GM23338 (cell line): Measurements from ENCODE around the gene USP20. TPM values are rescaled to one million over a fixed set of nuclear protein-coding genes. Genes with fewer than 3 reads are reported as not detected.

Experiments
- ATAC-seq: fragments of 200-7000 bp; cut with Tn5 transposase; 3 replicates; pipeline ENCODE4 v1.9.1; 2020
- DNase-seq: peaks from one replicate; pipeline ENCODE4 v3.0.0-alpha.2; 2015; ENCODE audit warnings: low spot score
- H2AFZ ChIP-seq: fragments of 200-600 bp; sonication (generic); 2 replicates; pipeline ENCODE4 v1.8.0; 2016; ENCODE audit warnings: antibody characterized with exemption, mild to moderate bottlenecking, moderate library complexity
- H3F3A ChIP-seq: fragments of 200-600 bp; sonication (generic); replicated peaks from 2 replicates; pipeline ENCODE4 v1.8.0; 2017; ENCODE audit warnings: antibody characterized with exemption, mixed run types, low read depth
- H3K27ac ChIP-seq: fragments of 200-600 bp; sonication (generic); 2 replicates; pipeline ENCODE4 v1.6.1; 2016; ENCODE audit warnings: low read depth
- H3K27me3 ChIP-seq: fragments of 200-600 bp; sonication (generic); 2 replicates; pipeline ENCODE4 v1.8.0; 2016; ENCODE audit warnings: mild to moderate bottlenecking, mixed run types, moderate library complexity; ENCODE audit not compliant: insufficient read depth
- H3K36me3 ChIP-seq: fragments of 200-600 bp; sonication (generic); 2 replicates; pipeline ENCODE4 v1.8.0; 2016; ENCODE audit warnings: mild to moderate bottlenecking; ENCODE audit not compliant: insufficient read depth
- H3K4me1 ChIP-seq: fragments of 200-600 bp; sonication (generic); 2 replicates; pipeline ENCODE4 v1.8.0; 2016; ENCODE audit warnings: mild to moderate bottlenecking, moderate library complexity; ENCODE audit not compliant: insufficient read depth
- H3K4me2 ChIP-seq: fragments of 200-600 bp; sonication (generic); 2 replicates; pipeline ENCODE4 v1.7.1; 2017; ENCODE audit warnings: mixed run types
- H3K4me3 ChIP-seq: fragments of 200-600 bp; sonication (generic); 2 replicates; pipeline ENCODE4 v1.6.1; 2016; ENCODE audit warnings: mixed run types
- H3K79me2 ChIP-seq: fragments of 200-600 bp; sonication (generic); replicated peaks from 2 replicates; pipeline ENCODE4 v1.8.0; 2017; ENCODE audit warnings: mild to moderate bottlenecking; ENCODE audit not compliant: insufficient read depth
- H3K9me2 ChIP-seq: fragments of 200-600 bp; sonication (generic); 2 replicates; pipeline ENCODE4 v1.8.0; 2017; ENCODE audit not compliant: insufficient read depth
- H4K20me1 ChIP-seq: fragments of 200-600 bp; sonication (generic); replicated peaks from 2 replicates; pipeline ENCODE4 v1.8.0; 2017; ENCODE audit warnings: mild to moderate bottlenecking; ENCODE audit not compliant: insufficient read depth
- H3K27ac Mint-ChIP-seq: 2 replicates; pipeline ENCODE4 v1.8.0; 2020; ENCODE audit warnings: inconsistent platforms, mild to moderate bottlenecking, moderate library complexity, mixed read lengths
- H3K27me3 Mint-ChIP-seq: 3 replicates; pipeline ENCODE4 v1.8.0; 2022; ENCODE audit warnings: low read depth, mild to moderate bottlenecking, moderate library complexity, mixed read lengths, inconsistent platforms; ENCODE audit not compliant: insufficient read depth, poor library complexity
- H3K36me3 Mint-ChIP-seq: 3 replicates; pipeline ENCODE4 v1.8.0; 2021; ENCODE audit warnings: low read depth, mild to moderate bottlenecking, inconsistent platforms, moderate library complexity, mixed read lengths
- H3K4me1 Mint-ChIP-seq: 3 replicates; pipeline ENCODE4 v1.8.0; 2020; ENCODE audit warnings: mild to moderate bottlenecking, inconsistent platforms, mixed read lengths
- H3K4me3 Mint-ChIP-seq: 3 replicates; pipeline ENCODE4 v1.8.0; 2021; ENCODE audit warnings: moderate library complexity, mild to moderate bottlenecking, inconsistent platforms, mixed read lengths
- H3K9me3 Mint-ChIP-seq: 3 replicates; pipeline ENCODE4 v1.8.0; 2020; ENCODE audit warnings: moderate library complexity, mild to moderate bottlenecking, inconsistent platforms, mixed read lengths
- CREB1 ChIP-seq: fragments of 250-450 bp; sonication (Bioruptor Pico); IDR thresholded peaks from 2 replicates; pipeline ENCODE4 v1.5.0; 2020; ENCODE audit warnings: low read depth, mild to moderate bottlenecking, moderate library complexity
- EZH2 ChIP-seq: fragments of 200-600 bp; sonication (generic); IDR thresholded peaks from one replicate; pipeline ENCODE4 v1.8.0; 2017; ENCODE audit warnings: antibody characterized with exemption, mild to moderate bottlenecking, low read depth; ENCODE audit not compliant: unreplicated experiment
- EZH2phosphoT487 ChIP-seq: fragments of 200-600 bp; sonication (generic); IDR thresholded peaks from one replicate; pipeline ENCODE4 v1.8.1; 2018; ENCODE audit warnings: antibody characterized with exemption; ENCODE audit not compliant: unreplicated experiment
- JUNB ChIP-seq: IDR thresholded peaks from one replicate; pipeline ENCODE4 v1.6.1; 2016; ENCODE audit warnings: antibody characterized with exemption; ENCODE audit not compliant: unreplicated experiment
- NANOG ChIP-seq: IDR thresholded peaks from 2 replicates; pipeline ENCODE4 v1.6.1; 2016; ENCODE audit warnings: antibody characterized with exemption, borderline replicate concordance
- POLR2AphosphoS5 ChIP-seq: IDR thresholded peaks from 2 replicates; pipeline ENCODE4 v1.6.1; 2016; ENCODE audit warnings: antibody characterized with exemption, low read depth
- polyA plus RNA-seq: library from polyadenylated mRNA; unstranded; fragments of >200 nt; fragmentation: Nextera tagmentation; extraction: Ambion mirVana; gene quantifications from 2 replicates; pipeline ENCODE4 v1.2.1, GENCODE V29; 2016
- total RNA-seq: library from RNA; depleted of rRNA; stranded (reverse); fragments of >200 nt; shearing (Covaris generic); gene quantifications from 2 replicates; pipeline ENCODE4 v1.2.3, GENCODE V29; 2014
- TF ChIP-seq, protein P1 (sequence below): fragments of 250-450 bp; sonication (Bioruptor Pico); IDR thresholded peaks from 2 replicates; pipeline ENCODE4 v1.5.0; 2020; ENCODE audit warnings: mild to moderate bottlenecking, moderate library complexity
- TF ChIP-seq, protein P2 (sequence below), 2 experiments: fragments of 200-600 bp in 1 of 2; sonication (generic) in 1 of 2; conservative IDR thresholded peaks; 2 replicates each; pipeline versions ENCODE4 v1.5.1 to v1.6.1; 2016 to 2017; ENCODE audit warnings: antibody characterized with exemption in 2 of 2, low read depth in 2 of 2, mild to moderate bottlenecking in 2 of 2, moderate library complexity in 1 of 2
- TF ChIP-seq, protein P3 (sequence below): IDR thresholded peaks from 2 replicates; pipeline ENCODE4 v1.6.1; 2016; ENCODE audit warnings: antibody characterized with exemption

Gene USP20
- total and polyA plus RNA-seq, 2 experiments from 2014 or later: 10.4 to 13.0 TPM

DNA sequence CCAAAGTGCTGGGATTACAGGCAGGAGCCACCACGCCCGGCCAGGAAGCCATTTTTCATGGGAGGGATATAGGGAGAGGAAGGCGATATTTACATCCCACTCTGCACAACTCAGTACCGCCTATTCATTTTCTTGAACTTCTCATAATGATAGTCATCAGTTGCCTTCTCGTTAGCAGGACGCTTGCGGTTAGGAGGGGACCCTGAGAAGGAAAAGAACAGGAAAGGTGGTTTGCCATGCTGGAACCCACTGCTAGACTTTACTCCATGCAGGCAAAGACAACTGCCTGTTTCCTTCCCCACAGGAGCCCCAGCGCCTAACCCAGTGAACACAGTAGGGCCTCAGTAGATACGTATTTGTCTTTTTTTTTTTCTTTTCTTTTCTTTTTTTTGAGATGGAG lies 7.2 kb upstream of the USP20 start (continued):
- TF ChIP-seq, protein P1, sequence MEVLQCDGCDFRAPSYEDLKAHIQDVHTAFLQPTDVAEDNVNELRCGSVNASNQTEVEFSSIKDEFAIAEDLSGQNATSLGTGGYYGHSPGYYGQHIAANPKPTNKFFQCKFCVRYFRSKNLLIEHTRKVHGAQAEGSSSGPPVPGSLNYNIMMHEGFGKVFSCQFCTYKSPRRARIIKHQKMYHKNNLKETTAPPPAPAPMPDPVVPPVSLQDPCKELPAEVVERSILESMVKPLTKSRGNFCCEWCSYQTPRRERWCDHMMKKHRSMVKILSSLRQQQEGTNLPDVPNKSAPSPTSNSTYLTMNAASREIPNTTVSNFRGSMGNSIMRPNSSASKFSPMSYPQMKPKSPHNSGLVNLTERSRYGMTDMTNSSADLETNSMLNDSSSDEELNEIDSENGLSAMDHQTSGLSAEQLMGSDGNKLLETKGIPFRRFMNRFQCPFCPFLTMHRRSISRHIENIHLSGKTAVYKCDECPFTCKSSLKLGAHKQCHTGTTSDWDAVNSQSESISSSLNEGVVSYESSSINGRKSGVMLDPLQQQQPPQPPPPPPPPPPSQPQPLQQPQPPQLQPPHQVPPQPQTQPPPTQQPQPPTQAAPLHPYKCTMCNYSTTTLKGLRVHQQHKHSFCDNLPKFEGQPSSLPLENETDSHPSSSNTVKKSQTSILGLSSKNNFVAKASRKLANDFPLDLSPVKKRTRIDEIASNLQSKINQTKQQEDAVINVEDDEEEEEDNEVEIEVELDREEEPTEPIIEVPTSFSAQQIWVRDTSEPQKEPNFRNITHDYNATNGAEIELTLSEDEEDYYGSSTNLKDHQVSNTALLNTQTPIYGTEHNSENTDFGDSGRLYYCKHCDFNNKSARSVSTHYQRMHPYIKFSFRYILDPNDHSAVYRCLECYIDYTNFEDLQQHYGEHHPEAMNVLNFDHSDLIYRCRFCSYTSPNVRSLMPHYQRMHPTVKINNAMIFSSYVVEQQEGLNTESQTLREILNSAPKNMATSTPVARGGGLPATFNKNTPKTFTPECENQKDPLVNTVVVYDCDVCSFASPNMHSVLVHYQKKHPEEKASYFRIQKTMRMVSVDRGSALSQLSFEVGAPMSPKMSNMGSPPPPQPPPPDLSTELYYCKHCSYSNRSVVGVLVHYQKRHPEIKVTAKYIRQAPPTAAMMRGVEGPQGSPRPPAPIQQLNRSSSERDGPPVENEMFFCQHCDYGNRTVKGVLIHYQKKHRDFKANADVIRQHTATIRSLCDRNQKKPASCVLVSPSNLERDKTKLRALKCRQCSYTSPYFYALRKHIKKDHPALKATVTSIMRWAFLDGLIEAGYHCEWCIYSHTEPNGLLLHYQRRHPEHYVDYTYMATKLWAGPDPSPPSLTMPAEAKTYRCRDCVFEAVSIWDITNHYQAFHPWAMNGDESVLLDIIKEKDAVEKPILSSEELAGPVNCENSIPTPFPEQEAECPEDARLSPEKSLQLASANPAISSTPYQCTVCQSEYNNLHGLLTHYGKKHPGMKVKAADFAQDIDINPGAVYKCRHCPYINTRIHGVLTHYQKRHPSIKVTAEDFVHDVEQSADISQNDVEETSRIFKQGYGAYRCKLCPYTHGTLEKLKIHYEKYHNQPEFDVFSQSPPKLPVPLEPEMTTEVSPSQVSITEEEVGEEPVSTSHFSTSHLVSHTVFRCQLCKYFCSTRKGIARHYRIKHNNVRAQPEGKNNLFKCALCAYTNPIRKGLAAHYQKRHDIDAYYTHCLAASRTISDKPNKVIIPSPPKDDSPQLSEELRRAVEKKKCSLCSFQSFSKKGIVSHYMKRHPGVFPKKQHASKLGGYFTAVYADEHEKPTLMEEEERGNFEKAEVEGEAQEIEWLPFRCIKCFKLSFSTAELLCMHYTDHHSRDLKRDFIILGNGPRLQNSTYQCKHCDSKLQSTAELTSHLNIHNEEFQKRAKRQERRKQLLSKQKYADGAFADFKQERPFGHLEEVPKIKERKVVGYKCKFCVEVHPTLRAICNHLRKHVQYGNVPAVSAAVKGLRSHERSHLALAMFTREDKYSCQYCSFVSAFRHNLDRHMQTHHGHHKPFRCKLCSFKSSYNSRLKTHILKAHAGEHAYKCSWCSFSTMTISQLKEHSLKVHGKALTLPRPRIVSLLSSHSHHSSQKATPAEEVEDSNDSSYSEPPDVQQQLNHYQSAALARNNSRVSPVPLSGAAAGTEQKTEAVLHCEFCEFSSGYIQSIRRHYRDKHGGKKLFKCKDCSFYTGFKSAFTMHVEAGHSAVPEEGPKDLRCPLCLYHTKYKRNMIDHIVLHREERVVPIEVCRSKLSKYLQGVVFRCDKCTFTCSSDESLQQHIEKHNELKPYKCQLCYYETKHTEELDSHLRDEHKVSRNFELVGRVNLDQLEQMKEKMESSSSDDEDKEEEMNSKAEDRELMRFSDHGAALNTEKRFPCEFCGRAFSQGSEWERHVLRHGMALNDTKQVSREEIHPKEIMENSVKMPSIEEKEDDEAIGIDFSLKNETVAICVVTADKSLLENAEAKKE: no peak

DNA sequence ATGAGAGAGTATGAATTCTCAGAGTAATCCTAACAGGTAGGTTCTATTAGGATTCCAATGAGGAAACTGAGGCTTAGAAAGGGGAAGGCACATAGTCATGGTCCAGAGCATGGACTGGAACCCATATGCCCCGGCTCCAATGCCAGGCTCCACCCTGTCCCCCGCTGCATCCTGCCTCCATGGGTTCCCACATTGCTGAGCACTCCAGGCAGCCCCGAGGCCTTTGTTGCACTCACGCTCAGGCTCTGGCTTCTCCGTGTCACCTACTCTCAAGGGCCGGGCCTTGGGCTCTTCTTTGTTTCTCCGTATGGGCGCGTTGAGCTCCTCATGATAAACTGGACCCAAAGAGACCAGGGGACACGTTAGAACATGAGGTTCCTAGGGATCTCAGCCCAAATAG lies 6.3 kb upstream of the USP20 start:
- DNase-seq: no peak

More for the DNA sequence above, 6.3 kb upstream of the USP20 start:
- H3K27ac ChIP-seq: no peak overlapping the region
- no peak overlapping the region for H3K4me3 Mint-ChIP-seq
- no peaks in the 10 kb centered on the region for H3K4me1 ChIP-seq
- no peaks in the 10 kb centered on the region for H3K27me3 ChIP-seq
- H3K4me2 ChIP-seq: no peak overlapping the region
- no peak overlapping the region for H2AFZ ChIP-seq
- no peaks in the 10 kb centered on the region for H4K20me1 ChIP-seq
- peaks cover 2% of the 10 kb centered on the region for H3K79me2 ChIP-seq
- H3F3A ChIP-seq: no peaks in the 10 kb centered on the region; the same call in 1 of the 2 replicates
- H3K4me3 ChIP-seq: no peak overlapping the region
- H3K9me3 Mint-ChIP-seq: no peaks in the 10 kb centered on the region
- peaks cover 2% of the 10 kb centered on the region for H3K4me1 Mint-ChIP-seq
- TF ChIP-seq EZH2phosphoT487 (no peak), EZH2 (no peak), JUNB (no peak), POLR2AphosphoS5 (no peak), CREB1 (CRISPR knock-in tag) (no peak), NANOG (no peak)
- TF ChIP-seq, protein P2, sequence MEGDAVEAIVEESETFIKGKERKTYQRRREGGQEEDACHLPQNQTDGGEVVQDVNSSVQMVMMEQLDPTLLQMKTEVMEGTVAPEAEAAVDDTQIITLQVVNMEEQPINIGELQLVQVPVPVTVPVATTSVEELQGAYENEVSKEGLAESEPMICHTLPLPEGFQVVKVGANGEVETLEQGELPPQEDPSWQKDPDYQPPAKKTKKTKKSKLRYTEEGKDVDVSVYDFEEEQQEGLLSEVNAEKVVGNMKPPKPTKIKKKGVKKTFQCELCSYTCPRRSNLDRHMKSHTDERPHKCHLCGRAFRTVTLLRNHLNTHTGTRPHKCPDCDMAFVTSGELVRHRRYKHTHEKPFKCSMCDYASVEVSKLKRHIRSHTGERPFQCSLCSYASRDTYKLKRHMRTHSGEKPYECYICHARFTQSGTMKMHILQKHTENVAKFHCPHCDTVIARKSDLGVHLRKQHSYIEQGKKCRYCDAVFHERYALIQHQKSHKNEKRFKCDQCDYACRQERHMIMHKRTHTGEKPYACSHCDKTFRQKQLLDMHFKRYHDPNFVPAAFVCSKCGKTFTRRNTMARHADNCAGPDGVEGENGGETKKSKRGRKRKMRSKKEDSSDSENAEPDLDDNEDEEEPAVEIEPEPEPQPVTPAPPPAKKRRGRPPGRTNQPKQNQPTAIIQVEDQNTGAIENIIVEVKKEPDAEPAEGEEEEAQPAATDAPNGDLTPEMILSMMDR (conservative IDR thresholded peaks at IDR 0.05; ENCODE audit: low read depth in 2 of 2): no peak
- TF ChIP-seq, protein P3, sequence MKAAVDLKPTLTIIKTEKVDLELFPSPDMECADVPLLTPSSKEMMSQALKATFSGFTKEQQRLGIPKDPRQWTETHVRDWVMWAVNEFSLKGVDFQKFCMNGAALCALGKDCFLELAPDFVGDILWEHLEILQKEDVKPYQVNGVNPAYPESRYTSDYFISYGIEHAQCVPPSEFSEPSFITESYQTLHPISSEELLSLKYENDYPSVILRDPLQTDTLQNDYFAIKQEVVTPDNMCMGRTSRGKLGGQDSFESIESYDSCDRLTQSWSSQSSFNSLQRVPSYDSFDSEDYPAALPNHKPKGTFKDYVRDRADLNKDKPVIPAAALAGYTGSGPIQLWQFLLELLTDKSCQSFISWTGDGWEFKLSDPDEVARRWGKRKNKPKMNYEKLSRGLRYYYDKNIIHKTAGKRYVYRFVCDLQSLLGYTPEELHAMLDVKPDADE: no peak
- peaks cover 49% of the 10 kb centered on the region for H3K36me3 Mint-ChIP-seq
- no peak for ATAC-seq
- no peaks in the 10 kb centered on the region for H3K9me2 ChIP-seq
- peaks cover 10% of the 10 kb centered on the region for H3K27me3 Mint-ChIP-seq
- no peak overlapping the region for H3K27ac Mint-ChIP-seq
- peaks cover 29% of the 10 kb centered on the region for H3K36me3 ChIP-seq
